HepG2 (cell line): ENCODE measurements around the gene ABCG1. TPM values are rescaled to one million over a fixed set of nuclear protein-coding genes. Genes with fewer than 3 reads are reported as not detected.

Experiments
- ATAC-seq: fragments of 200-7000 bp; cut with Tn5 transposase; 3 replicates; pipeline ENCODE4 v1.9.1; 2020; ENCODE audit warnings: mild to moderate bottlenecking, moderate library complexity
- BruUV-seq: library from RNA; stranded (reverse); fragments of 400-500 nt; replicated peaks from 2 replicates; lab custom pipeline; 2021; lab: Mats Ljungman, UMichigan
- CTCF ChIA-PET: fragments of 300-600 bp; formaldehyde crosslinking; extraction: SDS; loops from one replicate; lab custom pipeline; 2021; ENCODE audit warnings: low total read pairs, inconsistent platforms, low intra/inter-chr PET ratio; lab: Yijun Ruan, JAX
- POLR2A ChIA-PET: fragments of 350-600 bp; sonication (Branson Sonifier 250); formaldehyde crosslinking; loops from one replicate; lab custom pipeline; 2020; ENCODE audit warnings: antibody characterized with exemption, inconsistent platforms; lab: Yijun Ruan, JAX
- DNase-seq: peaks from one replicate; pipeline ENCODE4 v3.0.0-alpha.2; 2015; ENCODE audit warnings: low spot score
- FAIRE-seq: peaks from 3 replicates; lab custom pipeline; 2011; peaks lifted over from hg19 to GRCh38; lab: Jason Lieb, UNC
- H2AFZ ChIP-seq: one replicate; pipeline ENCODE4 v1.6.1; 2011; ENCODE audit warnings: low read length, inconsistent platforms
- H3K27ac ChIP-seq: fragments of 300-600 bp; 3 replicates; pipeline ENCODE4 v1.8.0; 2011; ENCODE audit warnings: mixed run types, mild to moderate bottlenecking, mixed read lengths, low read length, inconsistent platforms; ENCODE audit not compliant: insufficient read depth; ENCODE audit errors: extremely low read length
- H3K27me3 ChIP-seq, 2 experiments: fragments of 200-600 bp in 1 of 2; 2 replicates in 1 of 2; 3 replicates in 1 of 2; pipeline versions ENCODE4 v1.6.0 to v1.8.0; 2011; ENCODE audit warnings: low read length in 2 of 2, mild to moderate bottlenecking in 2 of 2, moderate library complexity in 2 of 2, inconsistent platforms in 1 of 2; ENCODE audit not compliant: insufficient read depth in 2 of 2, control insufficient read depth in 1 of 2
- H3K36me3 ChIP-seq, 2 experiments: fragments of 200-600 bp in 1 of 2; replicated peaks in 1 of 2; 2 replicates in 1 of 2; 3 replicates in 1 of 2; pipeline versions ENCODE4 v1.5.1 to v1.8.0; 2011; ENCODE audit warnings: low read length in 2 of 2, inconsistent platforms in 1 of 2; ENCODE audit not compliant: insufficient read depth in 2 of 2, control insufficient read depth in 1 of 2
- H3K4me1 ChIP-seq: 2 replicates; pipeline ENCODE4 v1.5.1; 2012; ENCODE audit warnings: low read length, inconsistent platforms; ENCODE audit not compliant: insufficient read depth
- H3K4me2 ChIP-seq: 2 replicates; pipeline ENCODE4 v1.6.0; 2011; ENCODE audit warnings: low read depth, low read length, inconsistent platforms
- H3K4me3 ChIP-seq, 3 experiments: fragments of 200-600 bp in 1 of 3; sonication (generic), shearing (Covaris generic) in 1 of 3; replicated peaks in 1 of 3; 2 replicates each; pipeline ENCODE4 v1.5.1; 2011 to 2016; ENCODE audit warnings: low read length in 3 of 3, inconsistent platforms in 2 of 3, low read depth in 2 of 3, mild to moderate bottlenecking in 2 of 3, control low read depth in 1 of 3, mixed read lengths in 1 of 3; ENCODE audit not compliant: insufficient read depth in 1 of 3
- H3K79me2 ChIP-seq: one replicate; pipeline ENCODE4 v1.6.1; 2011; ENCODE audit warnings: low read length, inconsistent platforms; ENCODE audit not compliant: insufficient read depth
- H3K9ac ChIP-seq: 2 replicates; pipeline ENCODE4 v1.6.0; 2011; ENCODE audit warnings: mild to moderate bottlenecking, low read depth, low read length, inconsistent platforms; ENCODE audit not compliant: insufficient read depth
- H3K9me3 ChIP-seq: 2 replicates; pipeline ENCODE4 v1.5.1; 2012; ENCODE audit warnings: mild to moderate bottlenecking, low read length
- H4K20me1 ChIP-seq: 2 replicates; pipeline ENCODE4 v1.6.0; 2011; ENCODE audit warnings: inconsistent platforms, mild to moderate bottlenecking, low read length, moderate library complexity; ENCODE audit not compliant: insufficient read depth
- GATA4 ChIP-seq: sonication (generic); IDR thresholded peaks from 2 replicates; pipeline ENCODE4 v1.6.1; 2016; ENCODE audit warnings: antibody characterized with exemption, low read depth, borderline replicate concordance
- IKZF1 ChIP-seq: fragments of 450-650 bp; IDR thresholded peaks from 2 replicates; pipeline ENCODE4 v1.7.1; 2016
- MXI1 ChIP-seq: IDR thresholded peaks from 3 replicates; pipeline ENCODE4 v1.6.1; 2012; ENCODE audit warnings: low read depth, low read length, inconsistent platforms, borderline replicate concordance
- SRSF1 ChIP-seq: fragments of 200-400 bp; formaldehyde crosslinking; optimal IDR thresholded peaks from 2 replicates; pipeline ENCODE3; 2017; ENCODE audit warnings: mild to moderate bottlenecking, low read depth, low read length, moderate library complexity
- STAT5B ChIP-seq: sonication (generic); formaldehyde crosslinking; IDR thresholded peaks from 2 replicates; pipeline ENCODE4 v1.4.0; 2020; ENCODE audit warnings: missing genetic modification reagents
- SYNCRIP ChIP-seq: fragments of 200-400 bp; formaldehyde crosslinking; IDR thresholded peaks from 2 replicates; pipeline ENCODE4 v1.6.1; 2018; ENCODE audit warnings: mild to moderate bottlenecking, low read depth, low read length; ENCODE audit not compliant: insufficient read depth
- TBL1XR1 ChIP-seq: fragments of 150-350 bp; IDR thresholded peaks from 2 replicates; pipeline ENCODE4 v1.6.1; 2014; ENCODE audit warnings: borderline replicate concordance, low read length; ENCODE audit not compliant: partially characterized antibody
- TCF12 ChIP-seq, 2 experiments: fragments of 450-650 bp in 1 of 2; sonication (generic) in 1 of 2; formaldehyde crosslinking in 1 of 2; IDR thresholded peaks; 2 replicates each; pipeline versions ENCODE4 v1.6.1 to v1.8.0; 2017 to 2022; ENCODE audit warnings: antibody characterized with exemption in 1 of 2, mild to moderate bottlenecking in 1 of 2, missing genetic modification reagents in 1 of 2, moderate library complexity in 1 of 2
- ZNF292 ChIP-seq: sonication (generic); formaldehyde crosslinking; IDR thresholded peaks from 2 replicates; pipeline ENCODE4 v1.8.1; 2022; ENCODE audit warnings: mild to moderate bottlenecking, low read depth, missing genetic modification reagents, borderline replicate concordance
- ZNF326 ChIP-seq: sonication (generic); formaldehyde crosslinking; IDR thresholded peaks from 2 replicates; pipeline ENCODE4 v1.4.0; 2020; ENCODE audit warnings: missing genetic modification reagents, borderline replicate concordance
- ZNF354B ChIP-seq: sonication (generic); formaldehyde crosslinking; IDR thresholded peaks from 2 replicates; pipeline ENCODE4 v1.8.0; 2022; ENCODE audit warnings: mild to moderate bottlenecking, missing genetic modification reagents
- ZNF768 ChIP-seq: sonication (generic); formaldehyde crosslinking; IDR thresholded peaks from 2 replicates; pipeline ENCODE4 v1.4.0; 2020; ENCODE audit warnings: missing genetic modification reagents
- ZSCAN21 ChIP-seq: sonication (generic); formaldehyde crosslinking; IDR thresholded peaks from 2 replicates; pipeline ENCODE4 v1.8.0; 2022; ENCODE audit warnings: mild to moderate bottlenecking, missing genetic modification reagents, moderate library complexity, borderline replicate concordance
- WGBS: methylation state at CpG from one replicate; pipeline ENCODE4 v1.1.6; 2017; ENCODE audit warnings: low lambda C conversion rate; 5-methylcytosine and 5-hydroxymethylcytosine counted together
- in situ Hi-C: cut with HindIII; loops from 2 replicates; pipeline ENCODE4 v1.10.0; 2017; ENCODE audit warnings: low pct_unique_long_range_greater_than_20kb; ENCODE audit not compliant: extremely low pct_ligation_motif_present
- intact Hi-C: fragments of 100-400 bp; cut with micrococcal nuclease; formaldehyde crosslinking; loops from one replicate; pipeline ENCODE4 v1.10.0; 2022; ENCODE audit not compliant: unreplicated experiment
- polyA plus RNA-seq, 8 experiments: library from polyadenylated mRNA; depleted of rRNA in 3 of 8; stranded (reverse) in 7 of 8; unstranded in 1 of 8; fragments of >200 nt; fragmentation: Illumina TruSeq in 4 of 8; extraction: Trizol in 4 of 8; gene quantifications; 2 replicates each; pipeline versions ENCODE4 v1.2.1 to v1.2.3, GENCODE V29; 2011 to 2016; ENCODE audit warnings: low read depth in 4 of 8, missing spikeins in 1 of 8, mixed read lengths in 1 of 8; ENCODE audit not compliant: insufficient read depth in 1 of 8
- total RNA-seq, 5 experiments: library from RNA; depleted of rRNA; stranded (reverse); fragments of >200 nt; fragmentation: Illumina TruSeq; extraction: Trizol; gene quantifications; 2 replicates each; pipeline ENCODE4 v1.2.3, GENCODE V29; 2016; ENCODE audit warnings: low read depth in 1 of 5
- TF ChIP-seq, protein P1 (sequence below): sonication (generic); formaldehyde crosslinking; conservative IDR thresholded peaks from 2 replicates; pipeline ENCODE4 v1.4.0; 2020; ENCODE audit warnings: missing genetic modification reagents
- TF ChIP-seq, protein P2 (sequence below): sonication (generic); formaldehyde crosslinking; IDR thresholded peaks from 2 replicates; pipeline ENCODE4 v1.9.0; 2021; ENCODE audit warnings: missing genetic modification reagents, mild to moderate bottlenecking, borderline replicate concordance

ABCG1 gene
- total and polyA plus RNA-seq, 2 of the 13 experiments (the other 11 are each of a cell fraction or from before 2014, with no cell fraction given) = 0.04 TPM; not detected in 1

DNA sequence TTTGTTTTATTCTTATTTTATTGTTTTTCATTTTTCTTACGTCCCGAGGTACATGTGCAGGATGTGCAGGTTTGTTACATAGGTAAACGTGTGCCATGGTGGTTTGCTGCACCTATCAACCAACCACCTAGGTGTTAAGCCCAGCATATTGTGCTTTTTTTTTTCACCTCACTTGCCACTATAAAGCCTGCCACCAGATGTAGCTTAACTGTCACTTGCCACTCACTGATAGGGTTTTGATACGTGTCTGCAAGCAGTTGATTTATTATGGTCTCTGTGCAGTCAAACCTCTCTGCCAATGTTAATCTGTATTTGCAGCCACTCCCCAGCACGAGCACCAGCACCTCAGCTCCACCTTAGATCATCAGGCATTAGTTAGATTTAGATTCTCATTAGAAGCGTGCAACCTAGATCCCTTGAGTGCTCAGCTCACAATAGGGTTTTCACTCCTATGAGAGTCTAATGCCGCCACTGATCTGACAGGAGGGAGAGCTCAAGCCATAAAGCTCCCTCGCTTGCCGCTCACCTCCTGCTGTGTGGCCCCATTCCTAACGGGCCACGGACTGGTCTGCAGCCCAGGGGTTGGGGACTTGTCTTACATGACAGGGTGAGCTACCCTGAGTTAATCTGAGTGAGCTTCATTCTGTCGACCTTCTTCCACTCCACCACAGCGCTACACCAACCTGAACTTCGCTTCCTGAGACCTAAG lies 17.9 kb upstream of the ABCG1 start:
- no peak for ATAC-seq
- no peaks in the 10 kb centered on the region for H3K9me3 ChIP-seq
- H2AFZ ChIP-seq = no peak overlapping the region
- CTCF ChIA-PET = no interaction called here
- peaks cover 0 to 13% of the 10 kb centered on the region in 2 experiments; a peak in 3 of 5 replicates for H3K27me3 ChIP-seq
- POLR2A ChIA-PET = no interaction called here
- 38% methylated on average over 9 of the region's 14 CpGs for WGBS
- H3K36me3 ChIP-seq = no peaks in the 10 kb centered on the region
- TF ChIP-seq ZNF292 (CRISPR knock-in tag) = no peak
- no peak for TF ChIP-seq ZNF768 (CRISPR knock-in tag)
- TF ChIP-seq ZNF326 (CRISPR knock-in tag) = no peak
- TF ChIP-seq TBL1XR1 = no peak
- TF ChIP-seq TCF12 (IDR thresholded peaks at IDR 0.05) = no peak
- TF ChIP-seq TCF12 (CRISPR knock-in tag; IDR thresholded peaks at IDR 0.05) = no peak
- no peak for TF ChIP-seq SRSF1
- H3K27ac ChIP-seq = no peak overlapping the region
- no peak for DNase-seq
- H3K79me2 ChIP-seq = no peaks in the 10 kb centered on the region
- peaks cover 8% of the 10 kb centered on the region; the same call in 1 of the 2 replicates for H3K4me1 ChIP-seq
- intact Hi-C loops = no loop called here
- H3K4me2 ChIP-seq = no peak overlapping the region
- no peak overlapping the region for H3K9ac ChIP-seq
- in situ Hi-C loops = no loop called here
- no peak overlapping the region for H3K4me3 ChIP-seq
- no TSS peak for BruUV-seq
- H4K20me1 ChIP-seq = no peaks in the 10 kb centered on the region
- FAIRE-seq = no peak

DNA sequence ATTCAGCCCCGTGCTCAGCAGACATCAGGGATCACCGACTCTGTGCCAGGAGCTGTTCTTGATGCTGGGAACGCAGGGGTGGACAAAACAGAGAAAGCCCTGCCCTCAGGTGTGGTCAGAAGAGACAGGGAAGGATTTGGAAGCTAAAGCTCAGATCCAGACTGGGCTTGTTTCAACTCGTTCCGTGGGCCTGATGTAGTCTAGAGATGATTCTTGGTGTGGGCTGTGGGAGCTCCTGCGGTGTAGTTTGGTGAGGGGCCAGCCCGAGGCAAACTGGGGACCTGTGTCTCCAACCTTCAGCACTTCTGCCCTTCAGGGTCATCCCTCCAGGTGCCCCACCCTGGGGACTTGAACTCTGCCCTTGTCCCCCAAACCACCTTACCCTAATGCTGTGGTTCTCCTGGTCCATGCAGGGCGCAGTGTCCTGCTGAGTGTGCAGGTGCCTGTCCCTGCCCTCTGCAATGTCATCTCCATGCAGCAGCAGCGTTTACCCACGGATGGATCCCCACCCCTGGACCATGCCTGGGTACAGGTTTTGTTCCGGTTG lies 17.3 kb upstream of the ABCG1 start:
- no peak overlapping the region for H3K4me2 ChIP-seq
- intact Hi-C loops = no loop called here
- H3K9ac ChIP-seq = no peak overlapping the region
- in situ Hi-C loops = no loop called here
- H3K9me3 ChIP-seq = no peaks in the 10 kb centered on the region
- ATAC-seq (no peak), FAIRE-seq (no peak), DNase-seq (no peak)
- ChIA-PET POLR2A (no interaction called here), CTCF (no interaction called here)
- no peak overlapping the region for H2AFZ ChIP-seq
- H3K27me3 ChIP-seq = peaks cover 0 to 13% of the 10 kb centered on the region in 2 experiments; a peak in 3 of 5 replicates
- WGBS = 22% methylated on average over 9 of the region's 11 CpGs
- no peak overlapping the region for H3K4me3 ChIP-seq
- no peaks in the 10 kb centered on the region for H4K20me1 ChIP-seq
- no TSS peak for BruUV-seq
- no peaks in the 10 kb centered on the region for H3K79me2 ChIP-seq
- no peak overlapping the region for H3K27ac ChIP-seq
- H3K36me3 ChIP-seq = no peaks in the 10 kb centered on the region
- peaks cover 8% of the 10 kb centered on the region; the same call in 1 of the 2 replicates for H3K4me1 ChIP-seq
- TF ChIP-seq SYNCRIP (no peak), IKZF1 (no peak), MXI1 (no peak), ZSCAN21 (no peak), ZNF354B (CRISPR knock-in tag) (no peak), STAT5B (CRISPR knock-in tag) (no peak), GATA4 (no peak)
- TF ChIP-seq, protein P1, sequence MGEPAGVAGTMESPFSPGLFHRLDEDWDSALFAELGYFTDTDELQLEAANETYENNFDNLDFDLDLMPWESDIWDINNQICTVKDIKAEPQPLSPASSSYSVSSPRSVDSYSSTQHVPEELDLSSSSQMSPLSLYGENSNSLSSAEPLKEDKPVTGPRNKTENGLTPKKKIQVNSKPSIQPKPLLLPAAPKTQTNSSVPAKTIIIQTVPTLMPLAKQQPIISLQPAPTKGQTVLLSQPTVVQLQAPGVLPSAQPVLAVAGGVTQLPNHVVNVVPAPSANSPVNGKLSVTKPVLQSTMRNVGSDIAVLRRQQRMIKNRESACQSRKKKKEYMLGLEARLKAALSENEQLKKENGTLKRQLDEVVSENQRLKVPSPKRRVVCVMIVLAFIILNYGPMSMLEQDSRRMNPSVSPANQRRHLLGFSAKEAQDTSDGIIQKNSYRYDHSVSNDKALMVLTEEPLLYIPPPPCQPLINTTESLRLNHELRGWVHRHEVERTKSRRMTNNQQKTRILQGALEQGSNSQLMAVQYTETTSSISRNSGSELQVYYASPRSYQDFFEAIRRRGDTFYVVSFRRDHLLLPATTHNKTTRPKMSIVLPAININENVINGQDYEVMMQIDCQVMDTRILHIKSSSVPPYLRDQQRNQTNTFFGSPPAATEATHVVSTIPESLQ (CRISPR knock-in tag) = no peak
- TF ChIP-seq, protein P2, sequence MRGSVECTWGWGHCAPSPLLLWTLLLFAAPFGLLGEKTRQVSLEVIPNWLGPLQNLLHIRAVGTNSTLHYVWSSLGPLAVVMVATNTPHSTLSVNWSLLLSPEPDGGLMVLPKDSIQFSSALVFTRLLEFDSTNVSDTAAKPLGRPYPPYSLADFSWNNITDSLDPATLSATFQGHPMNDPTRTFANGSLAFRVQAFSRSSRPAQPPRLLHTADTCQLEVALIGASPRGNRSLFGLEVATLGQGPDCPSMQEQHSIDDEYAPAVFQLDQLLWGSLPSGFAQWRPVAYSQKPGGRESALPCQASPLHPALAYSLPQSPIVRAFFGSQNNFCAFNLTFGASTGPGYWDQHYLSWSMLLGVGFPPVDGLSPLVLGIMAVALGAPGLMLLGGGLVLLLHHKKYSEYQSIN = no peak
